GM12865 (cell line): ENCODE results near the gene CDC42EP5.

ENCODE experiments used
- DNase-seq: peaks from one replicate; pipeline ENCODE4 v3.0.0; 2010; ENCODE audit warnings: low read depth
- H3K4me3 ChIP-seq: 2 replicates; pipeline ENCODE4 v1.5.1; 2011; ENCODE audit warnings: mild to moderate bottlenecking, low read depth, low read length, control low read depth
- CTCF ChIP-seq: IDR thresholded peaks from 2 replicates; pipeline ENCODE4 v1.5.1; 2011; ENCODE audit warnings: low read length, control low read depth, low read depth, inconsistent platforms; ENCODE audit not compliant: insufficient read depth; ENCODE audit errors: missing control alignments

The CDC42EP5 gene

GRCh38 chr19:54425382-54425723 lies 47.7 kb downstream of the CDC42EP5 start:
- no peak for TF ChIP-seq CTCF
- no peak for DNase-seq
- no peak overlapping the region for H3K4me3 ChIP-seq

GRCh38 chr19:54424660-54425381 lies 48.3 kb downstream of the CDC42EP5 start:
- no peak for TF ChIP-seq CTCF
- DNase-seq: no peak
- no peak overlapping the region for H3K4me3 ChIP-seq

GRCh38 chr19:54424201-54424600 lies 48.9 kb downstream of the CDC42EP5 start:
- no peak for DNase-seq
- H3K4me3 ChIP-seq: no peak overlapping the region
- TF ChIP-seq CTCF: no peak

- DNase-seq: no peak
- H3K4me3 ChIP-seq: no peak overlapping the region
- no peak for TF ChIP-seq CTCF
Observed at GRCh38 chr19:54422136-54422535, 51.0 kb downstream of the CDC42EP5 start.

GRCh38 chr19:54421521-54421920 lies 51.6 kb downstream of the CDC42EP5 start:
- DNase-seq: no peak
- no peak overlapping the region for H3K4me3 ChIP-seq
- TF ChIP-seq CTCF: no peak

- no peak for TF ChIP-seq CTCF
- DNase-seq: no peak
- H3K4me3 ChIP-seq: no peak overlapping the region
Observed at GRCh38 chr19:54421169-54421516, 52.0 kb downstream of the CDC42EP5 start.
